OCI-LY7 (cell line): ENCODE data around the gene NATD1. TPM values are rescaled to one million over a fixed set of nuclear protein-coding genes. Genes with fewer than 3 reads are reported as not detected.
"Not testable (repeated sequence)": the region's sequence is repeated elsewhere in the genome, so short reads cannot be mapped to it uniquely, and the experiment has no call there.

ENCODE experiments used
- BruUV-seq: library from RNA; stranded (reverse); fragments of 400-500 nt; replicated peaks from 2 replicates; lab custom pipeline; 2021; lab: Mats Ljungman, UMichigan
- CTCF ChIA-PET: fragments of 300-600 bp; sonication (Branson Sonifier 250); formaldehyde crosslinking; loops from one replicate; lab custom pipeline; 2022; ENCODE audit warnings: antibody characterized with exemption; ENCODE audit not compliant: unreplicated experiment; lab: Charles Lee
- POLR2A ChIA-PET: fragments of 300-600 bp; sonication (Branson Sonifier 250); formaldehyde crosslinking; loops from one replicate; lab custom pipeline; 2022; ENCODE audit warnings: antibody characterized with exemption; lab: Charles Lee
- DNase-seq: peaks from one replicate; pipeline ENCODE4 v3.0.0-alpha.2; 2015; ENCODE audit warnings: low spot score
- H2AFZ ChIP-seq: fragments of 200-600 bp; sonication (generic), shearing (Covaris generic); 2 replicates; pipeline ENCODE4 v1.6.1; 2014; ENCODE audit warnings: mild to moderate bottlenecking, antibody characterized with exemption, low read length, moderate library complexity
- H3K27ac ChIP-seq: fragments of 200-600 bp; sonication (generic); 2 replicates; pipeline ENCODE4 v1.5.1; 2014; ENCODE audit warnings: mixed run types, low read depth, mild to moderate bottlenecking, moderate library complexity, low read length, inconsistent platforms; ENCODE audit not compliant: poor library complexity, severe bottlenecking
- H3K36me3 ChIP-seq: fragments of 200-600 bp; sonication (generic); 2 replicates; pipeline ENCODE4 v1.6.1; 2014; ENCODE audit warnings: mild to moderate bottlenecking, antibody characterized with exemption, low read length, moderate library complexity, mixed read lengths; ENCODE audit not compliant: insufficient read depth
- H3K4me1 ChIP-seq: fragments of 200-600 bp; sonication (generic); 2 replicates; pipeline ENCODE4 v1.5.1; 2014; ENCODE audit warnings: mild to moderate bottlenecking, low read length; ENCODE audit not compliant: insufficient read depth, poor library complexity, severe bottlenecking
- H3K4me2 ChIP-seq: fragments of 200-600 bp; sonication (generic); 2 replicates; pipeline ENCODE4 v1.6.1; 2014; ENCODE audit warnings: mild to moderate bottlenecking, low read length
- H3K4me3 ChIP-seq: fragments of 200-600 bp; sonication (generic); 2 replicates; pipeline ENCODE4 v1.5.1; 2014; ENCODE audit warnings: mild to moderate bottlenecking, low read depth, low read length; ENCODE audit not compliant: poor library complexity, severe bottlenecking
- H3K79me2 ChIP-seq: fragments of 200-600 bp; sonication (generic); 2 replicates; pipeline ENCODE4 v1.6.1; 2016; ENCODE audit warnings: low read depth, mild to moderate bottlenecking, low read length, moderate library complexity, mixed read lengths; ENCODE audit not compliant: insufficient read depth
- H3K9me2 ChIP-seq: fragments of 200-600 bp; sonication (generic); 2 replicates; pipeline ENCODE4 v1.6.1; 2016; ENCODE audit warnings: mild to moderate bottlenecking, low read length, mixed read lengths; ENCODE audit not compliant: insufficient read depth
- H3K9me3 ChIP-seq: fragments of 200-600 bp; sonication (generic); 2 replicates; pipeline ENCODE4 v1.6.1; 2014; ENCODE audit warnings: mild to moderate bottlenecking, mixed run types, low read length, mixed read lengths
- H4K20me1 ChIP-seq: fragments of 200-600 bp; sonication (generic); 2 replicates; pipeline ENCODE4 v1.6.1; 2014; ENCODE audit warnings: mild to moderate bottlenecking, antibody characterized with exemption, low read length, moderate library complexity, mixed read lengths; ENCODE audit not compliant: insufficient read depth
- CTCF ChIP-seq: fragments of 200-600 bp; sonication (generic); conservative IDR thresholded peaks from 2 replicates; pipeline ENCODE4 v1.5.1; 2014; ENCODE audit warnings: mild to moderate bottlenecking, antibody characterized with exemption, low read length, moderate library complexity, mixed read lengths
- EZH2phosphoT487 ChIP-seq: fragments of 200-600 bp; sonication (generic); IDR thresholded peaks from 2 replicates; pipeline ENCODE4 v1.6.1; 2018; ENCODE audit warnings: low read depth, borderline replicate concordance, mild to moderate bottlenecking, mixed run types, antibody characterized with exemption, low read length, moderate library complexity, mixed read lengths
- intact Hi-C: fragments of 100-400 bp; cut with micrococcal nuclease; formaldehyde crosslinking; loops from one replicate; pipeline ENCODE4 v1.10.0; 2022; ENCODE audit not compliant: unreplicated experiment
- total RNA-seq, 2 experiments: library from RNA; depleted of rRNA in 1 of 2; stranded (reverse); fragments of >200 nt in 1 of 2; shearing (Covaris generic) in 1 of 2; gene quantifications; 2 replicates each; pipeline ENCODE4 v1.2.3, GENCODE V29; 2014 to 2022

NATD1 gene
- total RNA-seq, 2 experiments from 2014 or later = 0.85 to 6.0 TPM

DNA sequence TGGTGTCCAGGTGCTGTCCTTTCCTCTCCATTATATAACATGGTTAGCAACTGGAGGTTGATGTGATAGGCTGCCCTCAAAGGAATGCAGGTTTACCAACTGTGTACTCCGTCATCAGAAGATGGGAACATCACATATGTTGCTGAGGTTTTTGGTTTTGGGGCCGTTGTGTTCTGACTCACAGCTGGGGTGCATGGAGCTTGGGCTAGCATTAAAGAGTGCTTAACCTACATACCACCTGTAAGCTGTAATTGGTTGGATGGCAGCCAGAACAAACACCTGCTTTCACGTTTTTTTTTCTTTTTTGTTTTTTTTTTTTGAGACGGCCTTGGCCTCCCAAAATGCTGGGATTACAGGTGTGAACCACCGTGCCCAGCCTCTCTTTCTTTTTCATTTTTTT is 60.2 kb downstream of the NATD1 start:
- CTCF ChIA-PET = no interaction called here

GRCh38 chr17:21192414-21192813 is 60.8 kb downstream of the NATD1 start:
- H4K20me1 ChIP-seq, H2AFZ ChIP-seq, H3K4me2 ChIP-seq, H3K9me2 ChIP-seq, H3K9me3 ChIP-seq, BruUV-seq, H3K4me1 ChIP-seq, H3K79me2 ChIP-seq, intact Hi-C loops, H3K27ac ChIP-seq, H3K4me3 ChIP-seq, CTCF ChIA-PET, DNase-seq: not testable (repeated sequence)
- POLR2A ChIA-PET = interaction anchor here (0.7 to 1.0 kb wide), 2 partner anchors 20 to 71 kb away, joined by 3 to 4 read pairs; no protein-coding TSS in a partner anchor
- H3K36me3 ChIP-seq = peaks cover 18% of the 10 kb centered on the region

More for the DNA sequence above, 60.2 kb downstream of the NATD1 start:
- no peaks in the 10 kb centered on the region for H3K79me2 ChIP-seq
- H3K4me2 ChIP-seq = no peak overlapping the region
- POLR2A ChIA-PET = interaction anchor here (0.8 kb wide), 1 partner anchor 19 kb away, joined by 3 read pairs; no protein-coding TSS in a partner anchor
- no peak for DNase-seq
- H2AFZ ChIP-seq = no peak overlapping the region
- intact Hi-C loops = no loop called here
- peaks cover 24% of the 10 kb centered on the region for H3K36me3 ChIP-seq
- H3K4me3 ChIP-seq = no peak overlapping the region
- TF ChIP-seq EZH2phosphoT487 (no peak), CTCF (no peak)
- BruUV-seq = no TSS peak
- H3K9me3 ChIP-seq = no peaks in the 10 kb centered on the region
- no peaks in the 10 kb centered on the region; the same call in 1 of the 2 replicates for H4K20me1 ChIP-seq
- no peak overlapping the region for H3K27ac ChIP-seq
- H3K4me1 ChIP-seq = no peaks in the 10 kb centered on the region
- H3K9me2 ChIP-seq = no peaks in the 10 kb centered on the region

- BruUV-seq = no TSS peak
- ChIA-PET POLR2A (interaction anchor here (0.7 to 1.0 kb wide), 2 partner anchors 21 to 70 kb away, joined by 3 to 4 read pairs; no protein-coding TSS in a partner anchor), CTCF (no interaction called here)
- Histone ChIP-seq H3K4me3 (no peak overlapping the region), H3K9me2 (no peaks in the 10 kb centered on the region), H4K20me1 (no peaks in the 10 kb centered on the region), H3K9me3 (no peaks in the 10 kb centered on the region), H3K4me2 (no peak overlapping the region), H3K27ac (no peak overlapping the region), H3K36me3 (peaks cover 11% of the 10 kb centered on the region; the same call in 1 of the 2 replicates), H3K4me1 (no peaks in the 10 kb centered on the region), H2AFZ (no peak overlapping the region), H3K79me2 (no peaks in the 10 kb centered on the region)
- intact Hi-C loops = no loop called here
- TF ChIP-seq CTCF (no peak), EZH2phosphoT487 (no peak)
- DNase-seq = no peak
Measured at GRCh38 chr17:21191698-21192097, 61.5 kb downstream of the NATD1 start.
